Adrenal gland (tissue), 5 donors: ENCODE measurements around the gene ZSWIM6.

ENCODE experiments used
- CTCF ChIP-seq, 6 experiments: fragments of 450-650 bp in 4 of 6; fragments of 200-600 bp in 2 of 6; sonication (generic) in 1 of 6; IDR thresholded peaks; 1 replicate in 5 of 6; 2 replicates in 1 of 6; pipeline versions ENCODE4 v1.5.1 to v1.8.0; 2016 to 2021; ENCODE audit warnings: antibody characterized with exemption in 6 of 6, mild to moderate bottlenecking in 2 of 6, moderate library complexity in 1 of 6
- POLR2A ChIP-seq, 2 donors: fragments of 450-650 bp; IDR thresholded peaks; one replicate each; pipeline ENCODE4 v1.6.1; 2017; ENCODE audit warnings: antibody characterized with exemption in 2 of 2, mild to moderate bottlenecking in 2 of 2, moderate library complexity in 1 of 2
- donor health status: DM: no; HTN: no; CAD: no.

GRCh38 chr5:61371474-61371873 lies 39.4 kb downstream of the ZSWIM6 start:
- no peak for TF ChIP-seq CTCF (IDR thresholded peaks at IDR 0.05)
- TF ChIP-seq POLR2A (IDR thresholded peaks at IDR 0.05): no peak
